HepG2 (cell line): ENCODE data around the gene GRK6. TPM values are rescaled to one million over a fixed set of nuclear protein-coding genes. Genes with fewer than 3 reads are reported as not detected.
A peak's percentile ranks its signal among the peaks of the same experiment; 100 is the strongest.

ENCODE experiments used
- GABPB1 ChIP-seq: IDR thresholded peaks from 2 replicates; pipeline ENCODE4 v1.6.1; 2016; ENCODE audit warnings: mild to moderate bottlenecking, missing genetic modification reagents, moderate library complexity, missing compliant biosample characterization
- JUNB ChIP-seq: sonication (generic); formaldehyde crosslinking; IDR thresholded peaks from 2 replicates; pipeline ENCODE4 v1.8.0; 2022; ENCODE audit warnings: missing genetic modification reagents, mild to moderate bottlenecking, borderline replicate concordance
- KAT8 ChIP-seq: IDR thresholded peaks from 2 replicates; pipeline ENCODE4 v1.6.1; 2016; ENCODE audit warnings: missing genetic modification reagents, missing compliant biosample characterization
- KLF9 ChIP-seq: IDR thresholded peaks from 2 replicates; pipeline ENCODE4 v1.6.1; 2016; ENCODE audit warnings: low read depth
- NCOA2 ChIP-seq: sonication (generic); formaldehyde crosslinking; IDR thresholded peaks from 2 replicates; pipeline ENCODE4 v1.8.0; 2022; ENCODE audit warnings: inconsistent platforms
- NR0B2 ChIP-seq: sonication (generic); formaldehyde crosslinking; IDR thresholded peaks from 2 replicates; pipeline ENCODE4 v1.4.0; 2020; ENCODE audit warnings: mild to moderate bottlenecking, missing genetic modification reagents
- PLRG1 ChIP-seq: fragments of 450-650 bp; conservative IDR thresholded peaks from 2 replicates; pipeline ENCODE4 v1.6.1; 2016
- POGZ ChIP-seq: sonication (generic); formaldehyde crosslinking; IDR thresholded peaks from 2 replicates; pipeline ENCODE4 v1.4.0; 2020; ENCODE audit warnings: mild to moderate bottlenecking, missing genetic modification reagents
- RCOR2 ChIP-seq: IDR thresholded peaks from 2 replicates; pipeline ENCODE4 v1.6.1; 2016; ENCODE audit warnings: missing biosample characterization, missing genetic modification reagents
- SPEN ChIP-seq: sonication (generic); formaldehyde crosslinking; IDR thresholded peaks from 2 replicates; pipeline ENCODE4 v1.5.1; 2020; ENCODE audit warnings: low read depth, mild to moderate bottlenecking, missing genetic modification reagents
- TAF1 ChIP-seq: sonication (generic); formaldehyde crosslinking; IDR thresholded peaks from 2 replicates; pipeline ENCODE4 v1.4.0; 2020; ENCODE audit warnings: missing genetic modification reagents
- ZNF318 ChIP-seq: sonication (generic); formaldehyde crosslinking; IDR thresholded peaks from 2 replicates; pipeline ENCODE4 v1.4.0; 2020; ENCODE audit warnings: mild to moderate bottlenecking, missing genetic modification reagents
- ZNF639 ChIP-seq: conservative IDR thresholded peaks from 2 replicates; pipeline ENCODE4 v1.6.1; 2018; ENCODE audit warnings: missing genetic modification reagents
- ZNF747 ChIP-seq: sonication (generic); formaldehyde crosslinking; IDR thresholded peaks from 2 replicates; pipeline ENCODE4 v1.8.1; 2023; ENCODE audit warnings: missing genetic modification reagents, mild to moderate bottlenecking, borderline replicate concordance
- ZNF761 ChIP-seq: sonication (generic); formaldehyde crosslinking; conservative IDR thresholded peaks from 2 replicates; pipeline ENCODE4 v1.4.0; 2020; ENCODE audit warnings: mild to moderate bottlenecking, missing genetic modification reagents
- ZNF781 ChIP-seq: sonication (generic); formaldehyde crosslinking; IDR thresholded peaks from 2 replicates; pipeline ENCODE4 v1.5.1; 2020; ENCODE audit warnings: borderline replicate concordance, mild to moderate bottlenecking, missing genetic modification reagents; ENCODE audit errors: not compliant biosample characterization
- polyA plus RNA-seq, 8 experiments: library from polyadenylated mRNA; depleted of rRNA in 3 of 8; stranded (reverse) in 7 of 8; unstranded in 1 of 8; fragments of >200 nt; fragmentation: Illumina TruSeq in 4 of 8; extraction: Trizol in 4 of 8; gene quantifications; 2 replicates each; pipeline versions ENCODE4 v1.2.1 to v1.2.3, GENCODE V29; 2011 to 2016; ENCODE audit warnings: low read depth in 4 of 8, missing spikeins in 1 of 8, mixed read lengths in 1 of 8; ENCODE audit not compliant: insufficient read depth in 1 of 8
- total RNA-seq, 5 experiments: library from RNA; depleted of rRNA; stranded (reverse); fragments of >200 nt; fragmentation: Illumina TruSeq; extraction: Trizol; gene quantifications; 2 replicates each; pipeline ENCODE4 v1.2.3, GENCODE V29; 2016; ENCODE audit warnings: low read depth in 1 of 5

GRK6 gene
- total and polyA plus RNA-seq, 2 of the 13 experiments (the other 11 are each of a cell fraction or from before 2014, with no cell fraction given): 13.2 to 19.9 TPM

- TF ChIP-seq ZNF318 (CRISPR knock-in tag) (peak; percentile 43; the same call in 1 of the 2 replicates), ZNF761 (CRISPR knock-in tag) (peak; percentile 71; the same call in 1 of the 2 replicates), GABPB1 (peak; percentile 74), KLF9 (CRISPR knock-in tag) (no peak), ZNF747 (CRISPR knock-in tag) (peak; percentile 74; the same call in 1 of the 2 replicates), ZNF781 (CRISPR knock-in tag) (no peak), JUNB (CRISPR knock-in tag) (peak; percentile 46; the same call in 1 of the 2 replicates), NCOA2 (CRISPR knock-in tag) (0 out of 2 replicates have a peak, but pooled peaks have one; percentile 24), KAT8 (CRISPR knock-in tag) (peak; percentile 31; the same call in 1 of the 2 replicates), POGZ (CRISPR knock-in tag) (peak; percentile 55; the same call in 1 of the 2 replicates), RCOR2 (CRISPR knock-in tag) (0 out of 2 replicates have a peak, but pooled peaks have one; percentile 15), NR0B2 (CRISPR knock-in tag) (peak; percentile 29; the same call in 1 of the 2 replicates), SPEN (CRISPR knock-in tag) (0 out of 2 replicates have a peak, but pooled peaks have one; percentile 9), TAF1 (CRISPR knock-in tag) (0 out of 2 replicates have a peak, but pooled peaks have one; percentile 51), PLRG1 (no peak), ZNF639 (CRISPR knock-in tag) (0 out of 2 replicates have a peak, but pooled peaks have one; percentile 25)
Observed at GRCh38 chr5:177447611-177448243, 21.3 kb downstream of the GRK6 start (continued).
